HepG2 (cell line): ENCODE results near the gene COX4I2. TPM values are rescaled to one million over a fixed set of nuclear protein-coding genes. Genes with fewer than 3 reads are reported as not detected.

Source experiments
- DPF2 ChIP-seq: sonication (generic); formaldehyde crosslinking; IDR thresholded peaks from 2 replicates; pipeline ENCODE4 v1.4.0; 2020; ENCODE audit warnings: mild to moderate bottlenecking, low read depth, missing genetic modification reagents, borderline replicate concordance
- MAFF ChIP-seq: IDR thresholded peaks from 2 replicates; pipeline ENCODE4 v1.6.1; 2011; ENCODE audit warnings: low read depth, low read length, improper control_type of control experiment
- NCOA2 ChIP-seq: sonication (generic); formaldehyde crosslinking; IDR thresholded peaks from 2 replicates; pipeline ENCODE4 v1.8.0; 2022; ENCODE audit warnings: inconsistent platforms
- NFIB ChIP-seq: sonication (generic); formaldehyde crosslinking; IDR thresholded peaks from 2 replicates; pipeline ENCODE4 v1.9.0; 2021; ENCODE audit warnings: missing genetic modification reagents, mild to moderate bottlenecking, borderline replicate concordance
- NFIC ChIP-seq: IDR thresholded peaks from 2 replicates; pipeline ENCODE4 v1.6.1; 2012; ENCODE audit warnings: mild to moderate bottlenecking, low read length, inconsistent platforms
- NR2F2 ChIP-seq: IDR thresholded peaks from 2 replicates; pipeline ENCODE4 v1.6.1; 2012; ENCODE audit warnings: low read depth, inconsistent platforms, borderline replicate concordance
- POLR2AphosphoS5 ChIP-seq: IDR thresholded peaks from 2 replicates; pipeline ENCODE4 v1.6.1; 2012; ENCODE audit warnings: low read depth, low read length
- RFX3 ChIP-seq: IDR thresholded peaks from 2 replicates; pipeline ENCODE4 v1.6.1; 2016; ENCODE audit warnings: missing biosample characterization, missing genetic modification reagents
- SALL2 ChIP-seq: sonication (generic); formaldehyde crosslinking; IDR thresholded peaks from 2 replicates; pipeline ENCODE4 v1.8.1; 2023; ENCODE audit warnings: mild to moderate bottlenecking, missing genetic modification reagents, inconsistent platforms
- SUZ12 ChIP-seq: fragments of 150-350 bp; IDR thresholded peaks from 2 replicates; pipeline ENCODE4 v1.6.1; 2014; ENCODE audit warnings: low read depth, low read length
- TBX3 ChIP-seq: fragments of 450-650 bp; IDR thresholded peaks from 2 replicates; pipeline ENCODE4 v1.6.1; 2017; ENCODE audit warnings: antibody characterized with exemption, mild to moderate bottlenecking, inconsistent platforms, borderline replicate concordance
- ZNF235 ChIP-seq: sonication (generic); formaldehyde crosslinking; IDR thresholded peaks from 2 replicates; pipeline ENCODE4 v1.8.1; 2023; ENCODE audit warnings: mild to moderate bottlenecking, missing genetic modification reagents, borderline replicate concordance
- ZNF30 ChIP-seq: sonication (generic); formaldehyde crosslinking; IDR thresholded peaks from 2 replicates; pipeline ENCODE4 v1.5.0; 2020; ENCODE audit warnings: mild to moderate bottlenecking, missing genetic modification reagents
- ZNF839 ChIP-seq: sonication (generic); formaldehyde crosslinking; IDR thresholded peaks from 2 replicates; pipeline ENCODE4 v1.4.0; 2020; ENCODE audit warnings: missing genetic modification reagents, mild to moderate bottlenecking, borderline replicate concordance
- ZSCAN22 ChIP-seq: sonication (generic); formaldehyde crosslinking; IDR thresholded peaks from 2 replicates; pipeline ENCODE4 v1.4.0; 2020; ENCODE audit warnings: mild to moderate bottlenecking, missing genetic modification reagents
- polyA plus RNA-seq, 8 experiments: library from polyadenylated mRNA; depleted of rRNA in 3 of 8; stranded (reverse) in 7 of 8; unstranded in 1 of 8; fragments of >200 nt; fragmentation: Illumina TruSeq in 4 of 8; extraction: Trizol in 4 of 8; gene quantifications; 2 replicates each; pipeline versions ENCODE4 v1.2.1 to v1.2.3, GENCODE V29; 2011 to 2016; ENCODE audit warnings: low read depth in 4 of 8, missing spikeins in 1 of 8, mixed read lengths in 1 of 8; ENCODE audit not compliant: insufficient read depth in 1 of 8
- total RNA-seq, 5 experiments: library from RNA; depleted of rRNA; stranded (reverse); fragments of >200 nt; fragmentation: Illumina TruSeq; extraction: Trizol; gene quantifications; 2 replicates each; pipeline ENCODE4 v1.2.3, GENCODE V29; 2016; ENCODE audit warnings: low read depth in 1 of 5
- TF ChIP-seq, protein P1 (sequence below): sonication (generic); formaldehyde crosslinking; IDR thresholded peaks from 2 replicates; pipeline ENCODE4; 2020; ENCODE audit warnings: missing genetic modification reagents, mild to moderate bottlenecking, borderline replicate concordance
- TF ChIP-seq, protein P2 (sequence below): sonication (generic); formaldehyde crosslinking; IDR thresholded peaks from 2 replicates; pipeline ENCODE4 v1.4.0; 2020; ENCODE audit warnings: missing genetic modification reagents, borderline replicate concordance
- TF ChIP-seq, protein P3 (sequence below): sonication (generic); formaldehyde crosslinking; conservative IDR thresholded peaks from 2 replicates; pipeline ENCODE4 v1.8.0; 2022; ENCODE audit warnings: low read depth, missing genetic modification reagents
- TF ChIP-seq, protein P4 (sequence below): IDR thresholded peaks from 2 replicates; pipeline ENCODE4 v1.6.1; 2016; ENCODE audit warnings: missing compliant biosample characterization, missing genetic modification reagents, borderline replicate concordance

The COX4I2 gene
- total and polyA plus RNA-seq, 2 of the 13 experiments (the other 11 are each of a cell fraction or from before 2014, with no cell fraction given): 1.1 TPM; not detected in 1

DNA sequence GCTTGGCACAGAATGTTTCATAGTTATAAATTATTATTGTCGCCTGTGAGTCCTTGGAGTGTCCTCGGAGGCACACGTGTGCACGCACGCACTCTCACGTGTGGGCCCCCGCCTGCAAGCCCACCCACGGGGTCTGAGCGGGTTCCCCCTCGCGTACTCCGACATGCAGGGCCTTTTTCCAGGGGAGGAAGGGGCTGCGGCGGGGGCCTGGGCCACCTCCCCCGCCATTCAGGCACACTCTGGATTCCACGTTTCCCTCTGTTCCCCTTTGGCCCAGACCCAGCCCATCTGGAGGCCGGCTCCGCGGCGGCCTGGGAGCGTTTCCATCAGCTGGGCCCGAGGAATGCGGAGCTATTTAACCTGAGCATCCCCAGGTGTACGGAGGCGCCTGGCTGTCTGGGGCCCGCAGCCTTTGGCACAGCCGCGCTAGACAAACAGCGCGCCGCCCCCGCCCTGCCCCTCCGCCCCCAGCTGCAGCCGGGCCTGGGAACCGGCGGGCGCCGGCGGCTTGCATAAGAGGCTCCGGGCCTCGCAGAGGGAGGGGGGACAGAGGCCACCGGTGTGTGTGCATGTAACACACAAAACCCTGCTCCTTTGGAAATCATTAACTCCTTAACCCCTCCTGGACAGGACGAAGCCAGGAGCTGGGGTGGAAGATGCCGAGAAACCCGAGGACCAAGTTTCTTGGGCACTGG is 29.3 kb upstream of the COX4I2 start (continued):
- TF ChIP-seq, protein P1, sequence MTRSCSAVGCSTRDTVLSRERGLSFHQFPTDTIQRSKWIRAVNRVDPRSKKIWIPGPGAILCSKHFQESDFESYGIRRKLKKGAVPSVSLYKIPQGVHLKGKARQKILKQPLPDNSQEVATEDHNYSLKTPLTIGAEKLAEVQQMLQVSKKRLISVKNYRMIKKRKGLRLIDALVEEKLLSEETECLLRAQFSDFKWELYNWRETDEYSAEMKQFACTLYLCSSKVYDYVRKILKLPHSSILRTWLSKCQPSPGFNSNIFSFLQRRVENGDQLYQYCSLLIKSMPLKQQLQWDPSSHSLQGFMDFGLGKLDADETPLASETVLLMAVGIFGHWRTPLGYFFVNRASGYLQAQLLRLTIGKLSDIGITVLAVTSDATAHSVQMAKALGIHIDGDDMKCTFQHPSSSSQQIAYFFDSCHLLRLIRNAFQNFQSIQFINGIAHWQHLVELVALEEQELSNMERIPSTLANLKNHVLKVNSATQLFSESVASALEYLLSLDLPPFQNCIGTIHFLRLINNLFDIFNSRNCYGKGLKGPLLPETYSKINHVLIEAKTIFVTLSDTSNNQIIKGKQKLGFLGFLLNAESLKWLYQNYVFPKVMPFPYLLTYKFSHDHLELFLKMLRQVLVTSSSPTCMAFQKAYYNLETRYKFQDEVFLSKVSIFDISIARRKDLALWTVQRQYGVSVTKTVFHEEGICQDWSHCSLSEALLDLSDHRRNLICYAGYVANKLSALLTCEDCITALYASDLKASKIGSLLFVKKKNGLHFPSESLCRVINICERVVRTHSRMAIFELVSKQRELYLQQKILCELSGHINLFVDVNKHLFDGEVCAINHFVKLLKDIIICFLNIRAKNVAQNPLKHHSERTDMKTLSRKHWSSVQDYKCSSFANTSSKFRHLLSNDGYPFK: peak; percentile 93
- TF ChIP-seq NFIB (CRISPR knock-in tag) (no peak), MAFF (no peak; the same call in 1 of the 2 replicates), NFIC (no peak), RFX3 (CRISPR knock-in tag) (peak; percentile 57; the same call in 1 of the 2 replicates), ZNF235 (CRISPR knock-in tag) (peak; percentile 96; the same call in 1 of the 2 replicates), TBX3 (peak; percentile 96), ZNF839 (CRISPR knock-in tag) (peak; percentile 84; the same call in 1 of the 2 replicates), SUZ12 (no peak), SALL2 (CRISPR knock-in tag) (peak; percentile 100), NR2F2 (no peak), ZSCAN22 (peak; percentile 78; the same call in 1 of the 2 replicates), POLR2AphosphoS5 (peak; percentile 69), NCOA2 (peak; percentile 99), DPF2 (peak; percentile 98), ZNF30 (CRISPR knock-in tag) (peak; percentile 75; the same call in 1 of the 2 replicates)
- TF ChIP-seq, protein P2, sequence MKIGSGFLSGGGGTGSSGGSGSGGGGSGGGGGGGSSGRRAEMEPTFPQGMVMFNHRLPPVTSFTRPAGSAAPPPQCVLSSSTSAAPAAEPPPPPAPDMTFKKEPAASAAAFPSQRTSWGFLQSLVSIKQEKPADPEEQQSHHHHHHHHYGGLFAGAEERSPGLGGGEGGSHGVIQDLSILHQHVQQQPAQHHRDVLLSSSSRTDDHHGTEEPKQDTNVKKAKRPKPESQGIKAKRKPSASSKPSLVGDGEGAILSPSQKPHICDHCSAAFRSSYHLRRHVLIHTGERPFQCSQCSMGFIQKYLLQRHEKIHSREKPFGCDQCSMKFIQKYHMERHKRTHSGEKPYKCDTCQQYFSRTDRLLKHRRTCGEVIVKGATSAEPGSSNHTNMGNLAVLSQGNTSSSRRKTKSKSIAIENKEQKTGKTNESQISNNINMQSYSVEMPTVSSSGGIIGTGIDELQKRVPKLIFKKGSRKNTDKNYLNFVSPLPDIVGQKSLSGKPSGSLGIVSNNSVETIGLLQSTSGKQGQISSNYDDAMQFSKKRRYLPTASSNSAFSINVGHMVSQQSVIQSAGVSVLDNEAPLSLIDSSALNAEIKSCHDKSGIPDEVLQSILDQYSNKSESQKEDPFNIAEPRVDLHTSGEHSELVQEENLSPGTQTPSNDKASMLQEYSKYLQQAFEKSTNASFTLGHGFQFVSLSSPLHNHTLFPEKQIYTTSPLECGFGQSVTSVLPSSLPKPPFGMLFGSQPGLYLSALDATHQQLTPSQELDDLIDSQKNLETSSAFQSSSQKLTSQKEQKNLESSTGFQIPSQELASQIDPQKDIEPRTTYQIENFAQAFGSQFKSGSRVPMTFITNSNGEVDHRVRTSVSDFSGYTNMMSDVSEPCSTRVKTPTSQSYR: peak; percentile 94
- TF ChIP-seq, protein P3, sequence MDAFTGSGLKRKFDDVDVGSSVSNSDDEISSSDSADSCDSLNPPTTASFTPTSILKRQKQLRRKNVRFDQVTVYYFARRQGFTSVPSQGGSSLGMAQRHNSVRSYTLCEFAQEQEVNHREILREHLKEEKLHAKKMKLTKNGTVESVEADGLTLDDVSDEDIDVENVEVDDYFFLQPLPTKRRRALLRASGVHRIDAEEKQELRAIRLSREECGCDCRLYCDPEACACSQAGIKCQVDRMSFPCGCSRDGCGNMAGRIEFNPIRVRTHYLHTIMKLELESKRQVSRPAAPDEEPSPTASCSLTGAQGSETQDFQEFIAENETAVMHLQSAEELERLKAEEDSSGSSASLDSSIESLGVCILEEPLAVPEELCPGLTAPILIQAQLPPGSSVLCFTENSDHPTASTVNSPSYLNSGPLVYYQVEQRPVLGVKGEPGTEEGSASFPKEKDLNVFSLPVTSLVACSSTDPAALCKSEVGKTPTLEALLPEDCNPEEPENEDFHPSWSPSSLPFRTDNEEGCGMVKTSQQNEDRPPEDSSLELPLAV (CRISPR knock-in tag): peak; percentile 65; the same call in 1 of the 2 replicates
- TF ChIP-seq, protein P4, sequence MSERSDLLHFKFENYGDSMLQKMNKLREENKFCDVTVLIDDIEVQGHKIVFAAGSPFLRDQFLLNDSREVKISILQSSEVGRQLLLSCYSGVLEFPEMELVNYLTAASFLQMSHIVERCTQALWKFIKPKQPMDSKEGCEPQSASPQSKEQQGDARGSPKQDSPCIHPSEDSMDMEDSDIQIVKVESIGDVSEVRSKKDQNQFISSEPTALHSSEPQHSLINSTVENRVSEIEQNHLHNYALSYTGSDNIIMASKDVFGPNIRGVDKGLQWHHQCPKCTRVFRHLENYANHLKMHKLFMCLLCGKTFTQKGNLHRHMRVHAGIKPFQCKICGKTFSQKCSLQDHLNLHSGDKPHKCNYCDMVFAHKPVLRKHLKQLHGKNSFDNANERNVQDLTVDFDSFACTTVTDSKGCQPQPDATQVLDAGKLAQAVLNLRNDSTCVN: peak; percentile 95
